Activated T-helper 2 cell treated with anti-CD3 and anti-CD28 coated beads, Interferon-gamma antibody, Interleukin-2, Interleukin-4, amounts not matched to agents 10 μg/mL and 5 μg/mL and 100 μg/mL, durations not matched to agents 14 hours and 24 hours and 36 hours (primary cell): Measurements from ENCODE around the gene TRMT44. TPM values are rescaled to one million over a fixed set of nuclear protein-coding genes. Genes with fewer than 3 reads are reported as not detected.

Experiments
- DNase-seq: peaks from one replicate; pipeline ENCODE4 v3.0.0; 2021; ENCODE audit warnings: low spot score
- H3K27ac Mint-ChIP-seq: one replicate; pipeline ENCODE4 v1.8.0; 2021; ENCODE audit warnings: mixed read lengths
- H3K27me3 Mint-ChIP-seq: one replicate; pipeline ENCODE4 v1.8.0; 2021; ENCODE audit warnings: low read depth, mixed read lengths
- H3K36me3 Mint-ChIP-seq: one replicate; pipeline ENCODE4 v1.8.0; 2021; ENCODE audit warnings: low read depth, mixed read lengths
- H3K4me1 Mint-ChIP-seq: one replicate; pipeline ENCODE4 v1.8.0; 2021; ENCODE audit warnings: low read depth, mixed read lengths
- H3K4me3 Mint-ChIP-seq: one replicate; pipeline ENCODE4 v1.8.0; 2021; ENCODE audit warnings: low read depth, mild to moderate bottlenecking, moderate library complexity, mixed read lengths
- H3K9me3 Mint-ChIP-seq: one replicate; pipeline ENCODE4 v1.8.0; 2021; ENCODE audit warnings: mixed read lengths
- intact Hi-C: fragments of 100-400 bp; cut with micrococcal nuclease; formaldehyde crosslinking; loops from one replicate; pipeline ENCODE4 v1.15.1; 2023
- total RNA-seq: library from RNA; stranded (reverse); gene quantifications from 2 replicates; pipeline ENCODE4 v1.2.3, GENCODE V29; 2022

TRMT44 gene
- total RNA-seq, 1 donor from 2014 or later: 28.2 TPM

GRCh38 chr4:8446122-8446521, 5.5 kb downstream of the TRMT44 start:
- intact Hi-C loops: no loop called here
- Mint-ChIP-seq H3K4me1 (peaks cover 34% of the 10 kb centered on the region), H3K27me3 (no peaks in the 10 kb centered on the region), H3K27ac (no peak overlapping the region), H3K9me3 (no peaks in the 10 kb centered on the region), H3K4me3 (no peak overlapping the region), H3K36me3 (peaks cover 15% of the 10 kb centered on the region)
- no peak for DNase-seq

- H3K27me3 Mint-ChIP-seq: no peaks in the 10 kb centered on the region
- no peak overlapping the region for H3K4me3 Mint-ChIP-seq
- H3K9me3 Mint-ChIP-seq: no peaks in the 10 kb centered on the region
- no peak for DNase-seq
- intact Hi-C loops: no loop called here
- peaks cover 35% of the 10 kb centered on the region for H3K36me3 Mint-ChIP-seq
- no peaks in the 10 kb centered on the region for H3K4me1 Mint-ChIP-seq
- H3K27ac Mint-ChIP-seq: no peak overlapping the region
Measured at GRCh38 chr4:8451440-8452182, 11.0 kb downstream of the TRMT44 start.

DNA sequence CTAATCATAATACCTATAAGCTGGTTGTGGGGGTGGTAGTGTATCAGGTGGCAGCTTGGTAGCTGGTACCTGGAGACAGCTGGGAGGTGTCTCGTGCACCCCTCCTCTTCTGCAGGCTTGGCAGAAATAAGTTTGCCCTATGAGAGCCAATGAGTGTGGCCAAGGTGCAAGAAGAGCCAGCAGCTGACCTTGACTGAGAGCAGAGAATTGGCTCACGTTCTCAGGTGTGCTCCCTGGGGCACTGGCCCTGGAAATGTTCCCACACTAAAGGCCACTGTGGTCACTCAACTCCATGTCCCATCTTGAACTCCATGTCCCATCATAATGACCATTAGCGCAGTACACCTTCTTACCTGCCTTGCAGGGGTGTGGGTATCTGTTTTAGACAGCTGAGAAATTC, 13.4 kb downstream of the TRMT44 start:
- Mint-ChIP-seq H3K9me3 (no peaks in the 10 kb centered on the region), H3K4me1 (no peaks in the 10 kb centered on the region), H3K27me3 (no peaks in the 10 kb centered on the region), H3K4me3 (no peak overlapping the region), H3K36me3 (peaks cover 40% of the 10 kb centered on the region), H3K27ac (no peak overlapping the region)
- intact Hi-C loops: no loop called here
- DNase-seq: no peak

- Mint-ChIP-seq H3K4me3 (no peak overlapping the region), H3K4me1 (no peaks in the 10 kb centered on the region), H3K27me3 (no peaks in the 10 kb centered on the region), H3K27ac (no peak overlapping the region), H3K36me3 (peaks cover 38% of the 10 kb centered on the region), H3K9me3 (no peaks in the 10 kb centered on the region)
- no peak for DNase-seq
- intact Hi-C loops: no loop called here
Measured at GRCh38 chr4:8457646-8458252, 17.2 kb downstream of the TRMT44 start.

GRCh38 chr4:8459867-8460445, 19.4 kb downstream of the TRMT44 start:
- Mint-ChIP-seq H3K27ac (no peak overlapping the region), H3K27me3 (no peaks in the 10 kb centered on the region), H3K4me3 (no peak overlapping the region), H3K9me3 (no peaks in the 10 kb centered on the region), H3K36me3 (peaks cover 29% of the 10 kb centered on the region), H3K4me1 (no peaks in the 10 kb centered on the region)
- intact Hi-C loops: no loop called here
- no peak for DNase-seq

GRCh38 chr4:8461086-8461485, 20.5 kb downstream of the TRMT44 start:
- no peak for DNase-seq
- intact Hi-C loops: no loop called here
- no peaks in the 10 kb centered on the region for H3K4me1 Mint-ChIP-seq
- H3K4me3 Mint-ChIP-seq: no peak overlapping the region
- H3K36me3 Mint-ChIP-seq: peaks cover 31% of the 10 kb centered on the region
- no peaks in the 10 kb centered on the region for H3K9me3 Mint-ChIP-seq
- no peak overlapping the region for H3K27ac Mint-ChIP-seq
- no peaks in the 10 kb centered on the region for H3K27me3 Mint-ChIP-seq

- H3K9me3 Mint-ChIP-seq: no peaks in the 10 kb centered on the region
- no peak overlapping the region for H3K27ac Mint-ChIP-seq
- intact Hi-C loops: no loop called here
- H3K4me3 Mint-ChIP-seq: no peak overlapping the region
- H3K4me1 Mint-ChIP-seq: no peaks in the 10 kb centered on the region
- no peaks in the 10 kb centered on the region for H3K27me3 Mint-ChIP-seq
- H3K36me3 Mint-ChIP-seq: peaks cover 25% of the 10 kb centered on the region
- DNase-seq: no peak
Measured at GRCh38 chr4:8461616-8462015, 21.0 kb downstream of the TRMT44 start.

DNA sequence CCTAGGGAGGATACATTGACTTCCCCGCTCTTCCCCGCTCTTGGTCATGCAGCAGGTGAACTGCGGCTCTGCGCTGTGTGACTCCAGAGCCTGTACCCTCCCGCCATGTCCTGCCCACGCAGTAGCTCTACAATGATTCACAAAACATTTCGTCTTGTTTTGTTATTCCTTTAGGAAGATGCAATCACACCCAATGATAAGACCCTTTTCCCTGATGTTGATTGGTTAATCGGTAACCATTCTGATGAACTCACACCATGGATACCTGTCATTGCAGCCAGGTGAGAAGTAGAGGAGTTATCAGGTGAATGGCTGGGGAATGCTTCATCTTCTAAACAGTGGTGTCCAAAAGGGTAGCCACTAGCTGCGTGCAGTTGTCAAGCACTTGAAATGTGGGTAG, 23.2 kb downstream of the TRMT44 start:
- Mint-ChIP-seq H3K4me3 (no peak overlapping the region), H3K27me3 (no peaks in the 10 kb centered on the region), H3K27ac (no peak overlapping the region), H3K36me3 (peaks cover 30% of the 10 kb centered on the region), H3K9me3 (no peaks in the 10 kb centered on the region), H3K4me1 (no peaks in the 10 kb centered on the region)
- intact Hi-C loops: no loop called here
- no peak for DNase-seq

DNA sequence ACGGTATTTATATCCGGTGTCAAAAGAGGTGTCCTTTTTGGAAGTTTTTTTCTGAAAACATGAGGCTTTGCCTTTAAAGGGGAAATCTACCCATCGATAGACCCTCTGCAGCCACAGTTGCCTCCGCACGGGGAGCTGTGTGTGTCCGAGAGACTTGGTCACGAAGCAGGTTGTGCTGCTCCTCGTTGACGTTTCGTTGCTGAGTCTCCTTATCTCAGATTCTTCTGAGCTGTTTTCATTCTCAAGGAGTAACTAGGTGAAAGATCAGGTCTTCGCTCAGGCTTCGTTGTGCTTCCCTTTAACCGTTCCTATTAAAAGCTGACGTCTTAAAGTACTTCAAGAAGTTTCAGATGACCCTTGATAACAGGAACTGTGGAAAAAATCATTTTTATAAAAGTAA, 23.8 kb downstream of the TRMT44 start:
- H3K27me3 Mint-ChIP-seq: no peaks in the 10 kb centered on the region
- H3K27ac Mint-ChIP-seq: no peak overlapping the region
- DNase-seq: no peak
- peaks cover 35% of the 10 kb centered on the region for H3K36me3 Mint-ChIP-seq
- intact Hi-C loops: no loop called here
- H3K4me1 Mint-ChIP-seq: no peaks in the 10 kb centered on the region
- H3K9me3 Mint-ChIP-seq: no peaks in the 10 kb centered on the region
- H3K4me3 Mint-ChIP-seq: no peak overlapping the region

GRCh38 chr4:8465615-8466611, 25.3 kb downstream of the TRMT44 start:
- Mint-ChIP-seq H3K27me3 (no peaks in the 10 kb centered on the region), H3K4me3 (no peak overlapping the region), H3K27ac (no peak overlapping the region), H3K36me3 (peaks cover 30% of the 10 kb centered on the region), H3K9me3 (no peaks in the 10 kb centered on the region), H3K4me1 (no peaks in the 10 kb centered on the region)
- intact Hi-C loops: loop anchor here (5.0 kb wide), 1 partner anchor 81 kb away; no protein-coding TSS in a partner anchor
- no peak for DNase-seq

DNA sequence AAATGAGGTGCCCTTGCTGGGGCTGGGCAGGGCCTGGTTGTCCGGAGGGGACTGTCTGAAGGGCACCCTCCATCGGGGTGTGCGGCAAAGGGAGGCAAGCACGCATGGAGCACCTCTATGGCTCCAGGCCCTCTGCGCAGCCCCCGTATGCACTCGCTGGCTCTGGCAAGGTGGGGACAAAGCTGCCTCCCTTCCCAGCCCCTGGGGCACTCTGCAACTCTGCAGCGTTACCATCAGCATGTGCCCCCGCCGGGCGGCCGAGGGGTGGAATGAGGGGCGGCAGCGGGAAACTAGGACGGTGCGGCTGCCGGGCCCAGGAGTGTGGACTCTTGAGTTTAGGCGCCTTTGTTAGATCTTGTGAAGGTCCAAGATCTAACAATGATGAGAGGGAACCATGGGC, 26.4 kb downstream of the TRMT44 start:
- peaks cover 27% of the 10 kb centered on the region for H3K36me3 Mint-ChIP-seq
- no peaks in the 10 kb centered on the region for H3K4me1 Mint-ChIP-seq
- no peak for DNase-seq
- H3K4me3 Mint-ChIP-seq: no peak overlapping the region
- H3K27ac Mint-ChIP-seq: no peak overlapping the region
- intact Hi-C loops: loop anchor here (5.0 kb wide), 1 partner anchor 80 kb away; no protein-coding TSS in a partner anchor
- H3K27me3 Mint-ChIP-seq: no peaks in the 10 kb centered on the region
- H3K9me3 Mint-ChIP-seq: no peaks in the 10 kb centered on the region

- H3K4me1 Mint-ChIP-seq: no peaks in the 10 kb centered on the region
- H3K4me3 Mint-ChIP-seq: no peak overlapping the region
- no peak overlapping the region for H3K27ac Mint-ChIP-seq
- H3K27me3 Mint-ChIP-seq: no peaks in the 10 kb centered on the region
- H3K36me3 Mint-ChIP-seq: peaks cover 27% of the 10 kb centered on the region
- intact Hi-C loops: loop anchor here (5.0 kb wide), 1 partner anchor 78 kb away; no protein-coding TSS in a partner anchor
- no peaks in the 10 kb centered on the region for H3K9me3 Mint-ChIP-seq
- peak; percentile 29 for DNase-seq
Measured at GRCh38 chr4:8468746-8469535, 28.4 kb downstream of the TRMT44 start.
